ENCODE results near the gene PRPSAP2.
"Not testable (repeated sequence)": the region's sequence is repeated elsewhere in the genome, so short reads cannot be mapped to it uniquely, and the experiment has no call there.

Gene PRPSAP2, protein sequence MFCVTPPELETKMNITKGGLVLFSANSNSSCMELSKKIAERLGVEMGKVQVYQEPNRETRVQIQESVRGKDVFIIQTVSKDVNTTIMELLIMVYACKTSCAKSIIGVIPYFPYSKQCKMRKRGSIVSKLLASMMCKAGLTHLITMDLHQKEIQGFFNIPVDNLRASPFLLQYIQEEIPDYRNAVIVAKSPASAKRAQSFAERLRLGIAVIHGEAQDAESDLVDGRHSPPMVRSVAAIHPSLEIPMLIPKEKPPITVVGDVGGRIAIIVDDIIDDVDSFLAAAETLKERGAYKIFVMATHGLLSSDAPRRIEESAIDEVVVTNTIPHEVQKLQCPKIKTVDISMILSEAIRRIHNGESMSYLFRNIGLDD

DNA sequence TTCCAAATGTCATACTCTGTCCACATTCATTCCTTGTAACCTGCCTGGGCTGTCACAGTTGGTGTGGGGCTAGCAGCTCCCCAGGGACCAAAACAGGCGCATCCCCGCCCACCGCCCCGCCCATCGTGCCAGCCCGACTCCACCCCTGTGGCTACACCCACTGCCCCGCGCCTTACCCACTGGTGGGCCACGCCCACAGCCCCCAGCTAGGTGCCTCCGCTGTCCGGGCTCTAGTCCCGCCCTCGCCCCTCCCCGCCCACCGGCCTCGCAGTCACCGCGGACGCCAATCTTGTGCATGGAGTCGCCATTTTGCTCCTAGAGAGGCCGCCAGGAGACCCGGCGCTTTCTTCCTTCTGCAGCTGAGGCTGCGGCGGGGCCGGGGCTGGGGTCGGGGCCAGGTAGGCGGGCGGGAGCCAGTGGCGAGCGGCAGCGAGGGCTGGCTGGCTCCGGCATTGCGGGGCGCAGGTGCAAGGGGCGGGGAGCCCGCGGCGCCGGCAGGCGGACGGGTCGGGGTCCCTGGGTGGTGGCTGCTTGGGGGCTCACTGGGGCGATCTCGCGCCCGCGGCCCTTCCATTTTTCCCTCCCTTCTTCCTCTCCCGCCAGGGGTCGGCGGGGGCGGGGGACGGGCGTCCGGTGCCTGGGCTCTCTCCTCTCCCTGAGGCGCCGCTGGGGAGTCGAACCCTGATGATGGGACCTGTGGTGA is at the start of gene PRPSAP2:
TSS of gene PRPSAP2 (plus strand) at position 268 of the 703 bp plus-strand sequence. CDS start 7,703 bp downstream, outside the sequence.
- peak; percentile 90 to 96 for DNase-seq (ENCODE audit: low read depth in 2 of 2)

DNA sequence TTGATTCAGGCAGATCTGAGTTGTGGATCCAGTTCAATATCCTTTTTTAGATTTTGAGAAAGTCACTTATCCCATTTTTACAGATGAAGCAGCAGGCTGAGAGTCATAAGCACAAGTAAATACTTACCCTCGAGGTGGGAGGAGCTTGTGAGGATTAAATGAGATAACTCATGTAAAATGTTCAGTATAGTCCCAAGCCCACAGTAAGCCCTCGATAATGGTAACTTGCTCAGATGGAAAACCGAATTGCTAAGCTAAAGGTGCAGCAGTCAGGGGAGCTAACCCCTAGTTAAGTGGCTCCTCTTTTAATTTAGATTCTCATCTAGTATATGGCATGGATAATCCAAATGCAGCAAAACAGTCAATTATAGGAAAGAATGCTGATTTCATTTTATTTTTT is 42.0 kb upstream of the PRPSAP2 start:
- not testable (repeated sequence) for DNase-seq (ENCODE audit: low read depth in 2 of 2)

DNA sequence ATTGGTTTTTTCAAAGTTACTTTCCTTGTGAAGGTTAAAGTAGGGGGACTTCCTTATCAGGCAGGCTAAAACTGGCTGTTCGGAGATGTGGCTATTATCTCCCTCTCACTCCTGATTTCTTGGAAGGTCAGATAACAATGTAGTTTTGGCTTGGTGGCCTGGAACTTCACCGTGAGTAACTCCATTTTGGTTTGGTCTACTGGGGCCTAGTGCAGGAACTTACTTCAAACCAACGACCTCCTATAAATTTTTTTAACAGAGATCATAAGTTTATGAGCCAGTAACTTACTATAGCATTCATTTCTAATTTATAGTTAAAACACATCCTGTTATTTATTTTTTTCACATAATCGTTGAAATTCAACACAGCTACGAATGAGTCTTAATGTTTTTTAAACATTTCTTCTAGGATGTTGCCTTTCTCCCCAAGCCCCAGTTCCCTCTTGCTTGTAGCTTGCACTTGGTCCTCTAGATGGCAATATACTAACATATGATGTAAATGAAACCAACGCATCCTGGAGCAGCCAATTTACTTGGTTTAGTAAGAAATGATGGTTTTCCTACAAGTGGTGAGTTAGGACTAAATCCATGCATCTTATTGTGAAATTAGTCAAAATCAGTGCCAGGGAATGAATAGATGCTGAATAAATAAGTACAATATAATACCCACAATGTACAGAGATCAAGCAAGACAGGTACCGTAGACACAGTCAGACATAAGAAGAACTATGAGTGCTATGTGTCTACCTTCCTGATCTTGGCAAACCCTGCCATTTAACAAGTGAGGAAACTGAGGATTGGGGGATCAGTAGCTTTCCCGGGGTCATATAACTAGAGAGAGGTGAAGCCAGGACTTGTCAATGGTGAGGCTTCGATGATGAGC is 41.2 kb upstream of the PRPSAP2 start:
- DNase-seq (ENCODE audit: low read depth in 2 of 2): peak in 1 of 2 donors; percentile 14

DNA sequence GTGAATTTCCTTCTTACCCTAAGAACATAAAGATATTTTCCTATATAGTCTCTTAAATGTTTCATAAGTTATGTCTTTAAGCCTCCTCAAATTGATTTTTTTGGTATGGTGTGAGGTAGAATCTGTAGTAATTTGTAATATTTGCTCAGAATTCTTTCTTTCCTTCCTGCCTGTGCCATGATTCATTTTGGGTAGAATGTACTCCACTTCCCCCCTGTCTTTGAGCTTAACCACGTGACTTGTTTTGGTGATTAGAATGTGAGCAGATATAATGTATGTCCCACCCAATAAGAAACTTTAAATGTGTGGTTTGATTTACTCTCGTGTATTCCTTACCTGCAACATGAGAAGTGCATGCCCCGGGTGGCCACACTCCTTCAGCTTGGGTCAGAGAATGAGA is 36.5 kb upstream of the PRPSAP2 start:
- DNase-seq (ENCODE audit: low read depth in 2 of 2): not testable (repeated sequence)

DNA sequence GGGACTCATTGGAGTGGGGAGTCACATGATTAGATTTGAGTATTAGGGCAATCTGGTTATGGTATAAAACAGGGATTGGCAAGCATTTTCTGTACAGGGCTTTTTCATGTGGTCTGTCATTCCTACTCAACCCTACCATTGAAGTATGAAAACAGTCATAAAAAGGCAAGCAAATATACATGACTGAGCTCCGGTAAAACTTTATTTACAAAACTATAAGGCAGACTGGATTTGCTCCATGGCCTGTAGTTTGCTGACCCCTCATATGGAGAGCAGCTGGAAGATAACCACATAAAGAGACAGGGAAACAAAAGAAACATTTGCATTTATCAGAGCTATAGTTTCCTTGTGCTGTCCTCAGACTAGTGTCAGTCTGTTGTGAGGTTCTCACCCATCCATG is 30.3 kb upstream of the PRPSAP2 start:
- DNase-seq (ENCODE audit: low read depth in 2 of 2): not testable (repeated sequence)

DNA sequence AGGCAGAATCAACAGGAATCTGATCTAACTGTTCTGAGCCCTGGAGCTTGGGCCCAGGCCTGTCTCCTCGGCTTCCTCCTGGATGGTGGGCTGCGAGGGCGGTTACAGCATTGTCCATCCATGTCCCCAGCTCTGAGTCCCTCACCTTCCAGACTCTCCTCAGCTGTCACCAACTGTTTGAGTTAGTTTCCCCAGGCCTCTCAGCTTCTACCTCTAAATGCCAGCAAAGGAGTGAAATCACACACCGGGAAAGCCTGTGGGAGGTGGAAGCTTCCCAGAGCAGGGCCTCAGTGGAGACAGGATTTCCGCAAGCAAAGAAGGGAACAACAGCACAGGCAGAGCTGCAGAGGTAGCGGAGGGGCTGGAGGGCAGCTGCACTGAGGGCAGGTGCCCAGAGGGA is 9.4 kb upstream of the PRPSAP2 start:
- no peak for DNase-seq (ENCODE audit: low read depth in 2 of 2)

DNA sequence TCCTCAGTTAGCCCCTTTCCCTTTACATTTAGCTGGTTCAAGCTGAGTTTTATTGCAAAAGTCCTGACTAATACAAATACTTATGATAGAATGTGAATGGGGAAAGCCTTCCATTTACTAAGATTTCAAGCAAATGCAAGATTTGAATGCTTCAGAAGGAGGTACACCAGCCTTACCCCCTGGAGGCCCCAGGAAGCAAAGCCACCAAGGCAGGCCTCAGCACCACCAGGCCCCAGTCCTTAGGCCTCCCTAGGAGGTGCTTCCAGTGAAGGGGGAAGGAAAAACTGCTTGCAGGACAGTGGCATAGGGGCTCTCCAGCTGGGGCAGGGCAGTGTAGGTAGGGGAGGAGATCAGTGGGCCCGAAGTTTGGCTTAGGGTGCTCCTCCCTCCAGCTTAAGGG is 7.3 kb upstream of the PRPSAP2 start:
- DNase-seq (ENCODE audit: low read depth in 2 of 2): no peak

DNA sequence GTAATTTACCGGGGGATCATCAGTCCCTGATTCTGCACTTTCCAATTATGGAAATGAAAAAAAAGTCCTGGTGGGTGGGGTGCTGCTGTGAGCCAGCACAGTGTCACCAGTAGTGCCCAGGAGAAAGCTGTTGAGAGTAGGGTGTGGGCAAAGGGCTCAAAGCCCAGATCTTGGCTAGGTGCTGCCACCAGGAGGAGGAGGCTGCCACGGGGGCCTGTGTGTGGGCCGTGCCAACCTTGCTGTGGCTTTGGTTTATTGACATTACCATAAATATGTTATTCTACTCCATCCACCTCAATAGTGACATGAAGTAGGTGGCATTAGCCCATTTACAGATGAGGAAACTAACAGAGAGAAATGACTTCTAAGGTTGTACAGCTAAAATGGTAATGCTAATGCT is 6.7 kb upstream of the PRPSAP2 start:
- no peak for DNase-seq (ENCODE audit: low read depth in 2 of 2)

DNA sequence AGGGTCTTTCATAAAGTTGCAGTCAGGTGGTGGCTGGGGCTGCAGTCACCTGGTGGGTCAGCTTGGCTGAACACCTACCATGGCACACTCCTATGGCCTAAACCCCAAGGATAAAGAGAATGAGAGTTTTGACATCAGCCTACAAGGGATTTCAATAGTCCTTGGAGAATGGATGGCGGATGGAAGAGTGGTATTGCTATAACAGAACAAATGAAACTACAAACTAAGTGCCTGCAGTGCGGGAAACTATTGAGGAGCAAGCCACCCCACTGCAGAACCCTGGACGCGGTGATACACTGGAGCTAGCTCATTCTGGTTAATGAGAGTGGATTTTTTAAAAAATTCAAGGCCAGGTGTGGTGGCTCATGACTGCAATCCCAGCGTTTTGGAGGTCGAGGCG is 3.0 kb upstream of the PRPSAP2 start:
- DNase-seq (ENCODE audit: low read depth in 2 of 2): no peak

DNA sequence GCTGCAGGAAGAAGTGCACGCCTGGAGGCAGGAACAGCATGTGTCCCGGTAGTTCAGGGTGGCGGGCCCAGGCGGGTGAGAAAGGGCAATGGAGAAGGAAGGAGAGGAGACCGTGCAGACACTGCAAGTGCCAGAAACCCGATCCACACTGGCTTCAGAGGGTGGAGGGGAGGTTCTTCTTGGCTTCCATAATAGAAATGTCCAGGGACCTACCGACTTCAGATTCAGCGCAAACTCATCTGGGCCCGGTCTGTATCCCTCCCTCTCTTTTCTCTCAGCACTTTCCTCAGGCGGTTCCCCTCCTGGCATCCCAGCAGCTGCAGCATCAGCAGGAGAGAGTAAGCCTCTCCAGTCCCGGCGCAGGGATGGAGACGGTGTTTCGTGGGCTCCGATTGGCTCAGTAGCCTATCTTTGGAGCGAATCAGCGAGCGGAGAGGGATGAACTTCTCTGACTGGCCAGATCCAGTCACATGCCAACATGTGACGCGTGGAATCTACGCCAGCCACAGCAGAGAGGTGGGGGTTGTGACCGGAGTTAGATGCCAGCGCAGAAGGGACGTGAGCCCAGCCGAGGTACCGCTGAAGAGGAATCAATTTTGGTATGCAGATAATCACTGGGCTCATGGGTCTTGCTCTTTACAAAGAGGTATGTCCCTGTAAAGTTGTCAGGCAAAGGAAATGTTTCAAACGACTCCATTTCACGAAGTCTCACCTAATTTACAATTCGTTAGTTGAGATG is 1.9 kb upstream of the PRPSAP2 start:
- peak; percentile 83 to 85 for DNase-seq (ENCODE audit: low read depth in 2 of 2)

DNA sequence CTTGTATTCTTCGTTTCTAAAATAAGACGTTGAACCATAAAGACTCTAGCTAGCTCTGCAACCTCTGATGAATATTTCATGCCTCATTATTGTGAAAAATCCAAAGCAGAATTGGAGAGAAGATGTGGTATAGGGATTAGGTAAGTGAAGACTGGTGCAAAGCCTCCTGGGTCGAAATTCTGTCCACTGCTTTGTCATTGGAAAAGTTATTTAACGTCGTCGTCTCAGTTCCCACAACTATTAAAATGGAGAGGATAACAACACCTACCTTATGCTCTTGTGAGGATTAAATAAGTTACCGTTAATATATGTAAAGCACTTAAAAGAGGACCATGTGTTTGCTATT is 1.4 kb upstream of the PRPSAP2 start:
- DNase-seq (ENCODE audit: low read depth in 2 of 2): no peak

DNA sequence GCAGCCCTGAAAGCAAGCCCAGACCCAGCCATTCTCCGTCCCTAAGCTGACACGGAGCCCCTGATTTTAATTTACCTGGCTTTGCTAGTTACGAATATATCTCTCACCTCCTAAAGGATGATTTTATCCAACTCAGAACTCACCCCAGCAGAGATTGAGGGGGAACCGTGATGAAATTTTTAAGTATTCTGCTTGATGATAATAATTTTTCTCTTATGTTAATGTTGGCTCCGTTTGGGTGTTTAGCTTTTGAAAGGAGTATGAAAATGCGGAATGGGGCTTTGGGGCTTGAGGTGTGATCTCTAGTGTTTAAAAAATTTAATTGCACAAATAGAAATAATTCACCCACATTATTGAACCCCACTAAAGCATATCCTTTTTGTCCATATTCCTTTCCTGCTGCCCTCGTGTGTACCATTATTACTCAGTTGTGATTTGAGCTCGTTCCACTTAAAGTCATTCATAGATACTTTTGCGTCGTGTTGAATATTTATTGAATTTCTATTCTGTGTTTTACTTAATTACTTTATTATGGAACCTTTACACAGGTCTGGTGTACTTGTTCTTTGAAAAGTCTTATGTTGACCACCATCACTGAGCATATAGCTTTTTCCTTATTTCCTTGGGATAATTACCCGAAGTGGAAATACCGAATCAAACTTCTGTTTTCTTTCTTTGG is 775 bp downstream of the PRPSAP2 start:
- DNase-seq (ENCODE audit: low read depth in 2 of 2): no peak

DNA sequence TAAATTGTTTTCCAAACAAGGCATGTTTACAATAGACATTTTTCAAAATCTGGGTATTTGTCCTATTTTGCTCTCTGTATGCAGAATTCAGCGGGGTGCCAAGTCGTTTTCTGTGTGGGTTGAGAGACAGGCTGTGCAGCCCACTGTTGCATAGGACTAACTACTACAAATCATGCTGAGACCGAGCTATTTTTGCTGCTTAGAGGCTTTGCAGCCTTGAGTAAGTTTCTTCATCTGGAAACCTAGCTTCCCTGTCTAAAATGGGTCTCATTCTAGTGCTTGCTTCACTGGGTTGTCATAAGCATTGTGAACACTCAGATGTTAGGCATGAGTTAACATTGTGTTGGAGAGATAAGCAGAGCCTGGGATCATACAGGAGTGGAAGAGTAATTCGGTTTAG is 1.3 kb downstream of the PRPSAP2 start:
- no peak for DNase-seq (ENCODE audit: low read depth in 2 of 2)

DNA sequence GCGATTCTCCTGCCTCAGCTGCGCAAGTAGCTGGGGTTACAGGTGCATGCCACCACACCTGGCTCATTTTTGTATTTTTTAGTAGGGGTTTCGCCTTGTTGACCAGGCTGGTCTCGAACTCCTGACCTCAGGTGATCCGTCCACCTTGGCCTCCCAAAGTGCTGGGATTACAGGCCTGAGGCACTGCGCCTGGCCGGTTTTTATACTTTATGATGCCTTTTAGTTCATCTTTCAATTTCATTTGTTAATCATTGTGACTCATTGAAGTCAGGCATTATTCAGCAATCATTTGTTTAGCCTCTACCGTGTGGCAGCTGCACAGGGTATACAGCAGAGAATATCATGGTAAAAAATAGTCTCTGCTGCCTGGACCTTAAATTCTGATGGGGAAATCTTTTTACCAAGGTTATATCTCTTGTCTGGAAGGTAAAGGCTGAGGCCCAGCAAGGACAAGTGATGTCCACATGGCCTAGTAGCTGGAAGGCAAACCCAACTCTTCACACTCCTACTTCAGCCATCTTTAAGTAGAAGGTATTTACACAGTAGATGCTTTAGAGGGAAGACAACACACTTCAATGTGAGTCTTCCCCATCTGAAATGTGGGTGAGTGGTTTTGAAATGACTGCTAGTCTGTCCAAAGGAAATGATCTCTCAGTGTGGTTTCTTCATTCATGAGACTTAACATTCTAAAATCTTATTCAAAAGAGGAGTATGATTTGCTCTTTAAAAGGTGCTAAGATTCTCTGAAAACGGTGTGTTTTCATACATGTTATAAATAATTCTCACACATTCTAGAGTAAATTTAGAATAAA is 2.4 kb downstream of the PRPSAP2 start:
- DNase-seq (ENCODE audit: low read depth in 2 of 2): no peak

DNA sequence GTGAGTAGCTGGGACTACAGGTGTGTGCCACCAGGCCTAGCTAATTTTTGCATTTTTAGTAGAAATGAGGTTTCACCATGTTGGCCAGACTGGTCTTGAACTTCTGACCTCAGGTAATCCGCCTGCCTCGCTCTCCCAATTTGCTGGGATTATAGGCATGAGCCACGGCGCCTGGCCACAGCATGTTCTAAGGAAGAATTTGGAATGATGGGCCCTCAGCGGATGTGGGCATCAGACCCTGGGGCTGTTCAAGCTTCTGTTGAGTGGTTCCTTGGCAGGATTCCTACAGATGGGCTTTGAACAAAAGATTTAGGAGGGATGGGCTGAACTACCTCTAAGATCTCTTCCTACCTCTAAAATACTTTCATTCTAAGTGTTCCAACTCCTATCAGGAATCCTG is 4.1 kb downstream of the PRPSAP2 start:
- DNase-seq (ENCODE audit: low read depth in 2 of 2): no peak

DNA sequence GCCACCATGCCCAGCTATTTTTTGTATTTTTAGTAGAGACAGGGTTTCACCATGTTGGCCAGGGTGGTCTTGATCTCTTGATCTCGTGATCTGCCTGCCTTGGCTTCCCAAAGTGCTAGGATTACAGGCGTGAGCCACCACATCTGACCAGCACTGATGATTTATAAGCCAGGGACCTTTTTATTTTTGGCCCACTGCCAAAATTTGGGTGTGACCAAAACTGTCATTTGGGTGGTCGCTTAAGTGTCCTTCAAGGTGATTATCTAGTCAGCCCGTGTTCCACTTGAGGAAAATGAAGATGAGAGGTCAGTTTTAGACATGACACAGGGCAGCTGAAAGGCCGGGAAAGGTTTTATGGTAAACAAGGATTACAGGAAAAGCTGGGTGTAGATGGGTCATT is 7.1 kb downstream of the PRPSAP2 start:
- DNase-seq (ENCODE audit: low read depth in 2 of 2): not testable (repeated sequence)

DNA sequence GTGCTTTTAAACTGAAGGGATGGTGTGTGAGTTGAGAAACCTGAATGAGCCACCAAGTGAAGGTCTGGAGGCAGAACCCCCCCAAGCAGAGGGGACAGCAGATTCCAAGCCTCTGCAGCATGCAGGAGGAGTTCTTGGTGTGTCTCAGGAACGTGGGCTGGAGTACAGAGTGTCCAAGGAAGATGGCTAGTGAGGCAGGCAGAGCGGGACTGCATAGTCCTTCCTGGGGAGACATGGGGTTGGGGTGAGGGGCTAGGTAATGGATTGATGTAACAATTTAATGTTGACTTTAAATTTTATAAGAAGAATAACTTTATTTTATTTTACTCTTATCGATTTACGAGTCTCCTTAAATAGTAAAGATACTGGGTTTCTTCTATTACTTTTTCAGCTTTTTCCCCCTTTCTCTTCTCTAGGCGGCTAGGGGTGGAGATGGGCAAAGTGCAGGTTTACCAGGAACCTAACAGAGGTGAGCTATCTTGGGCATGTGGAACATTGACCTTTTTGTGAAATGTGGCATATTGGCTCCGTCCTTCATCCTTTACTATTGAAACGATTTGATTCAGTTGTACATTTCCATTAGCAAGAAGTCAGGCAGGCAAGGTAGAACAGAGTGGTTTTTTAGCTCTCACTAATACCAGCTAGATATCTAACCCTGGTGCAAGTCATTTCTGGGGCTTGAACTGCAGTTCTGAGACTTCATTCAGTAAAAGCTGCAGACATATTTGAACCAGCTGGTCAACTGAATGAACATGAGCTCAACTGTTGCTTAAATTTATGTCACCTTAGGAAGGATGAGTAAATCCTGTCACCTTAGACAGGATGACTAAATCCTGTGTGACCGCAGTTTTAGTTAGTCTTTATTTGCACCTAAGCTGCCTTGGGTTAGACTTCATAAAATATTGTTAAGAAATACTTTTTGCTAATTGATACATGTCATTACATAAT is 9.2 kb downstream of the PRPSAP2 start:
- DNase-seq (ENCODE audit: low read depth in 2 of 2): no peak

DNA sequence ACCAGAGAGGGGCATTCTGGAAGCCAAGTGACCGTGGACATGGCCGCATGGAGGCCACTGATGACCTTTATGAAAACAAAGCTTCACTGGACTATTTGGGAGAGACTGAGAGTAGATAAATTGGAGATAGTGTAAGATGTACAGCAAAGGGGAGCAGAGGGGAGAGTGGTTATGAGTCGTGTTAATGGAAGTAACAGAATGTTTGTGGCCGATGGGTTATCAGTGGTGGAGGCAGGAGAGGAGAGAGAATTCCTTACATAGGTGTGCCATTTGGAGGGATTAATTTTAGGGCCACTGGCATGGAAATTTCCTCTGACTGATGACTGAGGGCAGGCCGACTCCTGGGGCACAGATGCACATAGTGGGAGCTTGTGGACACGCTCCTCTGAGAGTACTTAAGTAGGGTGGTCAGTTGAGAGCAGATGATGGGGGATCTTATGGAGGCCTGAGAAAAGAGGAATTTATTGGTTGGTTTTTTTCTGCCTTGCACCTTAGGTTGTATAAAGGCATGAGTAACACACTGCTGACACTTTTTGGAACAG is 19.2 kb downstream of the PRPSAP2 start:
- DNase-seq (ENCODE audit: low read depth in 2 of 2): no peak

DNA sequence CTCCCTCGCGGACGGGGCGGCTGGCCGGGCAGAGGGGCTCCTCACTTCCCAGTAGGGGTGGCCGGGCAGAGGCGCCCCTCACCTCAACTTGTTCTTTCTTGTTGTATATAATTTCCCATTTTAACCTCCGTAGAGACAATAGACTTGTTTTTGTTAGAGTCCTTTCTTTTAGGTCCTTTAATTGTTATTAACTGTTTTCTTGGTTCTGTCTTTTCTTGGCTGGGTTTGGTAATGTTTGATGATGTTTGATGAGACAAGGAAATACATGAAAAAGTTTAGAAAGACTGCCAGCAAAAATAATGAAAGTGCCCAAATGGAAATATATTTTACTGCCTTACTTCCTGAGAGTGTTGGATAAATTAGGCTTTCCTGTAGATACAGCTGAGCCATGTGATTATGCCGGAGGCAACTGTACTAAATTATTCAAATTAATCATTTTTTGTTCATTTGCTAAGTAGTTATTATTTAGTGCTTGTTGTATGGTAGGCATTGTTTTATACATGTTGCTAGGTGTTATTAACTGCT is 30.9 kb downstream of the PRPSAP2 start:
- no peak for DNase-seq (ENCODE audit: low read depth in 2 of 2)

Data from stimulated activated CD8-positive, alpha-beta memory T cell treated with anti-CD3 and anti-CD28 coated beads, Interleukin-7, amount 100 ng/mL, for 4 hours (primary cell).